Neural crest cell (in vitro differentiated cells): ENCODE results near the gene RINL. TPM values are rescaled to one million over a fixed set of nuclear protein-coding genes. Genes with fewer than 3 reads are reported as not detected.
A peak's percentile ranks its signal among the peaks of the same experiment; 100 is the strongest.

Source experiments
- DNase-seq: peaks from one replicate; pipeline ENCODE4 v3.0.0; 2021; ENCODE audit warnings: low read depth, mixed read lengths, low spot score
- H3K27ac Mint-ChIP-seq: one replicate; pipeline ENCODE4 v1.8.0; 2021; ENCODE audit warnings: mild to moderate bottlenecking, mixed read lengths; ENCODE audit not compliant: unreplicated experiment
- H3K27me3 Mint-ChIP-seq: 2 replicates; pipeline ENCODE4 v1.8.0; 2021; ENCODE audit warnings: low read depth, mild to moderate bottlenecking, mixed read lengths
- H3K36me3 Mint-ChIP-seq: 2 replicates; pipeline ENCODE4 v1.8.0; 2021; ENCODE audit warnings: low read depth, mild to moderate bottlenecking, mixed read lengths
- H3K4me1 Mint-ChIP-seq: 2 replicates; pipeline ENCODE4 v1.8.0; 2021; ENCODE audit warnings: mixed read lengths
- H3K4me3 Mint-ChIP-seq: one replicate; pipeline ENCODE4 v1.8.0; 2021; ENCODE audit warnings: mild to moderate bottlenecking, mixed read lengths
- H3K9me3 Mint-ChIP-seq: 2 replicates; pipeline ENCODE4 v1.8.0; 2021; ENCODE audit warnings: mixed read lengths
- total RNA-seq: library from RNA; stranded (reverse); gene quantifications from 2 replicates; pipeline ENCODE4 v1.2.1, GENCODE V29; 2021
- TF ChIP-seq, protein P1 (sequence below): fragments of 200-600 bp; sonication (generic); conservative IDR thresholded peaks from 2 replicates; pipeline ENCODE4 v1.5.0; 2021; ENCODE audit warnings: antibody characterized with exemption, mild to moderate bottlenecking

RINL gene
- total RNA-seq, 1 donor from 2014 or later: 1.4 TPM

GRCh38 chr19:38908911-38909310, 30.8 kb upstream of the RINL start:
- Mint-ChIP-seq H3K4me1 (peaks cover 7% of the 10 kb centered on the region), H3K4me3 (no peak overlapping the region), H3K9me3 (no peaks in the 10 kb centered on the region), H3K36me3 (peaks cover 6% of the 10 kb centered on the region), H3K27me3 (no peaks in the 10 kb centered on the region), H3K27ac (no peak overlapping the region)
- DNase-seq: no peak
- TF ChIP-seq, protein P1, sequence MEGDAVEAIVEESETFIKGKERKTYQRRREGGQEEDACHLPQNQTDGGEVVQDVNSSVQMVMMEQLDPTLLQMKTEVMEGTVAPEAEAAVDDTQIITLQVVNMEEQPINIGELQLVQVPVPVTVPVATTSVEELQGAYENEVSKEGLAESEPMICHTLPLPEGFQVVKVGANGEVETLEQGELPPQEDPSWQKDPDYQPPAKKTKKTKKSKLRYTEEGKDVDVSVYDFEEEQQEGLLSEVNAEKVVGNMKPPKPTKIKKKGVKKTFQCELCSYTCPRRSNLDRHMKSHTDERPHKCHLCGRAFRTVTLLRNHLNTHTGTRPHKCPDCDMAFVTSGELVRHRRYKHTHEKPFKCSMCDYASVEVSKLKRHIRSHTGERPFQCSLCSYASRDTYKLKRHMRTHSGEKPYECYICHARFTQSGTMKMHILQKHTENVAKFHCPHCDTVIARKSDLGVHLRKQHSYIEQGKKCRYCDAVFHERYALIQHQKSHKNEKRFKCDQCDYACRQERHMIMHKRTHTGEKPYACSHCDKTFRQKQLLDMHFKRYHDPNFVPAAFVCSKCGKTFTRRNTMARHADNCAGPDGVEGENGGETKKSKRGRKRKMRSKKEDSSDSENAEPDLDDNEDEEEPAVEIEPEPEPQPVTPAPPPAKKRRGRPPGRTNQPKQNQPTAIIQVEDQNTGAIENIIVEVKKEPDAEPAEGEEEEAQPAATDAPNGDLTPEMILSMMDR: no peak

DNA sequence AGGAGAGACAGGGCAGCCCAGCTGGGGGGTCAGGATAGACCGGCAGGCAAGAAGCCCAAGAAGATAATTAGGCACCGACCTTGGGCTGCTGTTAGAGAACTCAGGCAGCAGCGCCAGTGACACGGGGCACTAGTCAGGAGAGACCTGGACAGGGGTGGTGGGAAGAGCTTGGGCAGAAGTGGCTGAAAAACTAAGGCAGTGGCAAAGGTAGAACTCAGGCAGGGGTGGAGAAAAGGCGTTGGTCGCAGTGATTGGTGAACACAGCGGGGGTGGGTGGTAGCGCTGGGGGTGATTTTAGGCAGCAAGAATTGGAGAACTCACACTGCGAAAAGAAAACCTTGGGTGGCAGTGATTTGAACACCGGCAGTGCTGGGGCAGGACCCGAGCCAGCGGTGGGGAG, 29.6 kb upstream of the RINL start:
- no peak for DNase-seq
- H3K4me1 Mint-ChIP-seq: peaks cover 7% of the 10 kb centered on the region
- no peaks in the 10 kb centered on the region for H3K9me3 Mint-ChIP-seq
- no peak overlapping the region for H3K27ac Mint-ChIP-seq
- no peaks in the 10 kb centered on the region for H3K27me3 Mint-ChIP-seq
- H3K4me3 Mint-ChIP-seq: no peak overlapping the region
- TF ChIP-seq, protein P1: no peak
- peaks cover 6% of the 10 kb centered on the region for H3K36me3 Mint-ChIP-seq

GRCh38 chr19:38907227-38907626, 29.2 kb upstream of the RINL start:
- Mint-ChIP-seq H3K9me3 (no peaks in the 10 kb centered on the region), H3K36me3 (peaks cover 6% of the 10 kb centered on the region), H3K4me3 (no peak overlapping the region), H3K27me3 (no peaks in the 10 kb centered on the region), H3K4me1 (peaks cover 7% of the 10 kb centered on the region), H3K27ac (no peak overlapping the region)
- TF ChIP-seq, protein P1: no peak
- DNase-seq: no peak

GRCh38 chr19:38905620-38906019, 27.5 kb upstream of the RINL start:
- Mint-ChIP-seq H3K4me3 (no peak overlapping the region), H3K36me3 (peaks cover 8% of the 10 kb centered on the region), H3K27ac (no peak overlapping the region), H3K4me1 (peaks cover 11% of the 10 kb centered on the region), H3K9me3 (no peaks in the 10 kb centered on the region), H3K27me3 (no peaks in the 10 kb centered on the region)
- no peak for DNase-seq
- TF ChIP-seq, protein P1: no peak

- H3K9me3 Mint-ChIP-seq: no peaks in the 10 kb centered on the region
Measured at GRCh38 chr19:38904581-38905539, 26.8 kb upstream of the RINL start.

More at GRCh38 chr19:38904581-38905539, 26.8 kb upstream of the RINL start:
- Mint-ChIP-seq H3K27ac (peak overlapping the region; percentile 67), H3K4me1 (peaks cover 17% of the 10 kb centered on the region), H3K27me3 (no peaks in the 10 kb centered on the region), H3K36me3 (peaks cover 8% of the 10 kb centered on the region), H3K4me3 (peak overlapping the region; percentile 54)
- TF ChIP-seq, protein P1: no peak
- no peak for DNase-seq
